ENCODE measurements around the gene STK32B.

STK32B gene

DNA sequence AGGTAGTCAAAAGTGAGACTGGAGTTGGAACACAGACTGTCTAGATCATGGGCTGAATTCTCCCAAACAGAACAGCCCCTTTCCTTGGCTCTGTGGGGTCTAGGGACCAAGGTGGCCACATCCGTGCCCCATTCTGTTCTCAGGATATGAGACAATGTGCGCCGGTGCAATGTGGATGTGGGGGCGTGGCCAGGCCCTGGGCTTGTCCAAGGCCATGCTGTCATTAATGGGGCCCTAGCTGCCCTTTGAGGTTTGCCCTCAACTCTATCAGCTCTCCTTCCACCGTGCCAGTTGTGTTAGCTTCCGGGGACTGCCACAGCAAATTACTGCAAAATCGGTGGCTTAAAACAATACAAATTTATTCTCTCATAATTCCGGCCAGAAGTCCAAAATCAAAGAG is 344.5 kb downstream of the STK32B start:
- no peak overlapping the region for H3K4me3 ChIP-seq (ENCODE audit: low read depth, low read length)
- TF ChIP-seq, protein P1, sequence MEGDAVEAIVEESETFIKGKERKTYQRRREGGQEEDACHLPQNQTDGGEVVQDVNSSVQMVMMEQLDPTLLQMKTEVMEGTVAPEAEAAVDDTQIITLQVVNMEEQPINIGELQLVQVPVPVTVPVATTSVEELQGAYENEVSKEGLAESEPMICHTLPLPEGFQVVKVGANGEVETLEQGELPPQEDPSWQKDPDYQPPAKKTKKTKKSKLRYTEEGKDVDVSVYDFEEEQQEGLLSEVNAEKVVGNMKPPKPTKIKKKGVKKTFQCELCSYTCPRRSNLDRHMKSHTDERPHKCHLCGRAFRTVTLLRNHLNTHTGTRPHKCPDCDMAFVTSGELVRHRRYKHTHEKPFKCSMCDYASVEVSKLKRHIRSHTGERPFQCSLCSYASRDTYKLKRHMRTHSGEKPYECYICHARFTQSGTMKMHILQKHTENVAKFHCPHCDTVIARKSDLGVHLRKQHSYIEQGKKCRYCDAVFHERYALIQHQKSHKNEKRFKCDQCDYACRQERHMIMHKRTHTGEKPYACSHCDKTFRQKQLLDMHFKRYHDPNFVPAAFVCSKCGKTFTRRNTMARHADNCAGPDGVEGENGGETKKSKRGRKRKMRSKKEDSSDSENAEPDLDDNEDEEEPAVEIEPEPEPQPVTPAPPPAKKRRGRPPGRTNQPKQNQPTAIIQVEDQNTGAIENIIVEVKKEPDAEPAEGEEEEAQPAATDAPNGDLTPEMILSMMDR (IDR thresholded peaks at IDR 0.05; ENCODE audit: low read depth, low read length), result no peak

DNA sequence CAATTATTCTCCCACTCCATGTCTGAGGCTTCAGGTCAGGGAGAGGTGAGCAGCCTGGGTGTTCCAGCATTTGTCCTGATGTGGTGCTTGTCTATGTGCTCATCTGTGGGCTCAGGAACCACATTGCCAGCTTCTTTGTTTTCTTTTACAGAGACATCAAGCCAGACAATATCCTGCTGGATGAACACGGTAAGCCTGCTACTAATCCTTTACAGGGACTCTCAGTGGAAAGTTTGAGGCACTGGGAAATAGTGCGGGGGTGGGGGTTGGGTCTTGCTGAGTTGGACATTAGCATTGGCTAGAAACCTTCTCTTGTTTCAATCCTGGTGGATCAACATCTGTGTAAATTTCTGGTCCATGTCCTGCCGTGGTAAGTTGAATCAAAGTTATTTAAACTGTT is 346.8 kb downstream of the STK32B start:
- TF ChIP-seq, protein P1 (IDR thresholded peaks at IDR 0.05; ENCODE audit: low read depth, low read length), result no peak

DNA sequence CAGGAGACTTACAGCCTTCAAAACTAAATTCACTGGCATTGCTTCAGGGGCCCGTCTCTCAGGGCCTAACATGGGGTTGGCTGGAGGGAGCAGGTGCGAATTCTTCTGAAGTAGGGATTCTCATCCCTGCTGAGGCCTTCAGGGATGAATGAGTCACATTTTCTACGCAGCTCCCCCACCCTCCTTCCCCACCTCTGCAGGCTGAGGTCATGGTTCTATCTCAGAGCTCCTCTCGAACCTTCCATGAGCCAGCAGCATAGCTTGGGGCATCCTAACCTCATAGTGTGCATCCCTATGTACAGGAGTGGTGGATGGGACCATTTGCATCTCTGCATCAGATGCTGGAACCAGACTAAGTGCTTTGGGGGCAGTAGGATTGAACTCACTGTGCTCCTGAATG is 347.8 kb downstream of the STK32B start:
- TF ChIP-seq, protein P1 (IDR thresholded peaks at IDR 0.05; ENCODE audit: low read depth, low read length), result no peak
- H3K4me3 ChIP-seq (ENCODE audit: low read depth, low read length), result no peak overlapping the region

More for the DNA sequence above, 346.8 kb downstream of the STK32B start:
- H3K4me3 ChIP-seq (ENCODE audit: low read depth, low read length), result no peak overlapping the region

DNA sequence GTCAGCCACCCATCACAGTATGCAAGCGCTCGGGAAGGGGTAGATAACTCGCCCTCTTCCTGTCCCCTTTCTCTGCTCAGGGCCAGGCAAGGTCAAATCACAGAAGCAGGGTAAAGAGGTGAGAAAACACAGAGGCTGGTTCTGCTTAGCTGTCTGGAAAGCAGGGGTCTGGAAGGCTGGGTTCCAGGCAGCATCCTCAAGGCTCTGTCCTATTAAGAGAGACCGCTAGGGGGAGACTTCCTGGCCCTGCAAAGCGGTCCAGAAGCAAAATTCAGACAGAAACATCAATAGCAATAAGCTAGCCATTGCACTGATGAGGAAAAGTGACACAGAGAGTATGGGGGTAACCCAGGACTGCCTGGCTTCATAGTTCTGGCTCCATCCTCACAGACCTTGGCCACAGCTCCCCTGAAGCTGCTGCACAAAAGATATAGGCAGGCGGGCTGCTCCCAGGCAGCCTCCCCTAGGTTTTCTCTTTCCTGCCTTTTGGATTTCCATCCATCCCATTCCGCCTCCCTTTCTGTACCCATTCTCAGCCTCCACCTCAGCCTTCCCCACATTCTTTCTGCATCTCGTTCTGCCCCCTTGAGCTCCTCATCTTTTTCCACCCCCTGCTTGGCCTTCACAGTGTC is 348.6 kb downstream of the STK32B start:
- H3K4me3 ChIP-seq (ENCODE audit: low read depth, low read length), result no peak overlapping the region
- TF ChIP-seq, protein P1 (IDR thresholded peaks at IDR 0.05; ENCODE audit: low read depth, low read length), result peak; percentile 92

DNA sequence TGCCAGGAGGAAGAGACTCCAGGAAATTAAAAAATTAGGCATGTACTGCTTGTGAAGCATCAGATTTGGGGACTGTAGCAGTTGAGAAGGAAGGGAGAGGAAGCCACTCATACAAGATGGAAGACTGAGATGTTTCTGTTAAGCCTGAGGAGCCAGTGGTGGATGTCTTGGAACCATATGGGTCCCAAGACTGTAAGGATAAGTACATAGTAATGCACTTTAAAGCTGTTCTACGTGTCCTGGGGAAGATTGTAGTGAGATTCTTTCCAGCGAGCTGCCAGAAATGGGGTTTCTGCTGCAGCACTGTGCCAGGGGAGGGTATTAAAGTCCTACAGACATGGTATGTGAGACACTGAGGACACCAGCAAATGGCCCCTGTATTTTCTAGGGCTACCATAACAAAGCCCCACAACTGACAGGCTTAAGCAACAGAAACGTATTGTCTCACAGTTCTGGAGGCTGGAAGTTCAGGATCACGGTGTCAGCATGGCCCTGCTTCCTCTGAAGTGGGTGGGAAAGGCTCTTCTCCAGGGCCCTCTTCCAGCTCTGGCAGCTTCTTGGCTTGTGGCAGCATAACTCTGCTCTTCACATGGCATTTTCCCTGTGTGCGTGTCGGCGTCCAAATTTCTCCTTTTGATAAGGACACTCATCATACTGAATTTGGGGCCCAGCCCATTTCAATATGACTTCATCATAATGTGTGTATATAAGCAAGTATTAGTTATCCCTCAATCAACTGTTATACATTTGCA is 352.6 kb downstream of the STK32B start:
- no peak overlapping the region for H3K4me3 ChIP-seq (ENCODE audit: low read depth, low read length)
- TF ChIP-seq, protein P1 (IDR thresholded peaks at IDR 0.05; ENCODE audit: low read depth, low read length), result no peak

DNA sequence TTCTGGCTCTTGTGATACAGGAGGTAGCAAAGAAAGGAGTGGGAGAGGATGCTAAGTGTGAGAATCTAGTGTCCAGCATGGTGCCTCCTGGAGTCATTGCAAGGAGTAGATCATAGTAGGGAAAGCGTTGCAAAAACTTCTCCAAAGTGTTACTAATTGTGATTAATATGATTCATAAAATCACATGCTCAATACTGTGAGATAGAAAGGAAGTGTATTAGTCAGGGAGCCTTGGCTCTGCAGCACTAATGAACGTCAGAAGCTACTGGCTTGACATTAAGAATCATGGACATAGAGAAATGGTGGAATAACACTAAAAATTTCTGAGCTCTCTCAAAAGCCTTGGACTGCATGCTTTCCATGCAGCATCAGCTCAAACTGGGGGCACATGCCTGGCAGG is 358.0 kb downstream of the STK32B start:
- H3K4me3 ChIP-seq (ENCODE audit: low read depth, low read length), result no peak overlapping the region
- TF ChIP-seq, protein P1 (IDR thresholded peaks at IDR 0.05; ENCODE audit: low read depth, low read length), result no peak

DNA sequence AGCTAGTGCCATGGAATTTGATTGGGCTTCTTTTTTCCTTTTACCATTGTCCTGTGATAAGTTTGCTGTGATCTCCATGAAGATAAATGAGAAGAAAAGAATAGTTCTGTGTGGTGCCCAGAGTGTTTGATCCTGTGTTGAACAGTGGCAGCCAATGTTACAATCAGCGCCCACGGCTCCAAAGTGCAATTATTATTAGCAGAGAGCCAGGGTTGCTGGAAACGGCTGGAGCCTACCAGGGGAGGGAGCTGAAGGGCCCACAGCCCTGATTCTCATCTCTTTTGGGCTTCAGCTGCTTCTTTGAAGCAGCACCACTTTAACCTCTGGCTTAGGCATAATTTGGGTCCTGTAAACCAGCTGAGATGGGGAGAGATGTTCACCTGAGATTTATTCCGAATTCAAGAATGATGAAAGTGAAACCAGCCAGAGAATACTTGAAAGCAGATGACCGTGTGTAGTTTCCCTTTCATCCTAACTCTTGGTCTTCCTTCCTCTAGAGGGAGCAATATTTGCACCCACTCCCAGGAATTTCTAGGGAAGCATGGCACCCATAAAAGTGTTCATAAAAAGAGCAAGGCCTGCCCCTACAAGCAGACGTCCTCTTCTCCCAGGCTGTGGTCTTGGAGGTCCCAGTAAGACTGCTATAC is 358.8 kb downstream of the STK32B start:
- TF ChIP-seq, protein P1 (IDR thresholded peaks at IDR 0.05; ENCODE audit: low read depth, low read length), result peak; percentile 36
- H3K4me3 ChIP-seq (ENCODE audit: low read depth, low read length), result 0 out of 2 replicates have a peak overlapping the region, but pooled peaks have one; percentile 12
